GM12878 (cell line): ENCODE data around the gene GJA1. TPM values are rescaled to one million over a fixed set of nuclear protein-coding genes. Genes with fewer than 3 reads are reported as not detected.
"Not testable (repeated sequence)": the region's sequence is repeated elsewhere in the genome, so short reads cannot be mapped to it uniquely, and the experiment has no call there.

Experiments used
- ATAC-seq: fragments of 200-7000 bp; cut with Tn5 transposase; 3 replicates; pipeline ENCODE4 v1.9.1; 2020; ENCODE audit warnings: mild to moderate bottlenecking, moderate library complexity
- BruUV-seq: library from RNA; stranded (reverse); fragments of 400-500 nt; replicated peaks from 2 replicates; lab custom pipeline; 2021; lab: Mats Ljungman, UMichigan
- CTCF ChIA-PET: fragments of 300-600 bp; sonication (Branson Sonifier 250); formaldehyde crosslinking; extraction: SDS; loops from one replicate; lab custom pipeline; 2021; ENCODE audit warnings: inconsistent platforms; lab: Yijun Ruan, JAX
- POLR2A ChIA-PET: fragments of 350-600 bp; formaldehyde crosslinking; extraction: SDS; loops from one replicate; lab custom pipeline; 2021; ENCODE audit warnings: inconsistent platforms; lab: Charles Lee
- RAD21 ChIA-PET: fragments of 300-600 bp; sonication (Branson Sonifier 250); formaldehyde crosslinking; loops from one replicate; lab custom pipeline; 2023; ENCODE audit warnings: antibody characterized with exemption; ENCODE audit not compliant: unreplicated experiment; lab: Charles Lee
- SMC1A ChIA-PET: fragments of 300-600 bp; sonication (Branson Sonifier 250); formaldehyde crosslinking; loops from one replicate; lab custom pipeline; 2023; ENCODE audit not compliant: unreplicated experiment, uncharacterized antibody; lab: Charles Lee
- DNase-seq: peaks from one replicate; pipeline ENCODE4 v3.0.0-alpha.2; 2011; ENCODE audit warnings: low read depth, low spot score
- FAIRE-seq: peaks from 3 replicates; lab custom pipeline; 2011; peaks lifted over from hg19 to GRCh38; lab: Jason Lieb, UNC
- H2AFZ ChIP-seq: 2 replicates; pipeline ENCODE4 v1.6.0; 2011; ENCODE audit warnings: low read depth, low read length, control low read depth; ENCODE audit not compliant: control insufficient read depth
- H3K27ac ChIP-seq: 2 replicates; pipeline ENCODE4 v1.5.1; 2011; ENCODE audit warnings: control low read depth; ENCODE audit not compliant: control insufficient read depth, insufficient read depth
- H3K27me3 ChIP-seq, 2 experiments: replicated peaks in 1 of 2; 2 replicates each; pipeline versions ENCODE4 v1.6.0 to v1.6.1; 2011; ENCODE audit warnings: low read length in 1 of 2; ENCODE audit not compliant: control insufficient read depth in 2 of 2, insufficient read depth in 2 of 2
- H3K36me3 ChIP-seq, 2 experiments: 2 replicates each; pipeline ENCODE4 v1.5.1; 2011; ENCODE audit warnings: low read length in 1 of 2; ENCODE audit not compliant: control insufficient read depth in 2 of 2, insufficient read depth in 2 of 2
- H3K4me1 ChIP-seq: 2 replicates; pipeline ENCODE4 v1.6.1; 2011; ENCODE audit warnings: mild to moderate bottlenecking, low read length, moderate library complexity, mixed read lengths; ENCODE audit not compliant: control insufficient read depth, insufficient read depth
- H3K4me2 ChIP-seq: 2 replicates; pipeline ENCODE4 v1.6.0; 2011; ENCODE audit warnings: control low read depth; ENCODE audit not compliant: control insufficient read depth, insufficient read depth
- H3K4me3 ChIP-seq: fragments of 200-600 bp; sonication (generic); 2 replicates; pipeline ENCODE4 v1.5.1; 2016
- H3K79me2 ChIP-seq: 2 replicates; pipeline ENCODE4 v1.6.0; 2011; ENCODE audit warnings: low read length; ENCODE audit not compliant: control insufficient read depth, insufficient read depth
- H3K9ac ChIP-seq: 2 replicates; pipeline ENCODE4 v1.8.0; 2011; ENCODE audit warnings: low read length, control low read depth, mixed read lengths; ENCODE audit not compliant: control insufficient read depth, insufficient read depth
- H3K9me3 ChIP-seq: replicated peaks from 3 replicates; pipeline ENCODE4 v1.5.1; 2011; ENCODE audit warnings: mild to moderate bottlenecking, low read length; ENCODE audit not compliant: control insufficient read depth, insufficient read depth
- H4K20me1 ChIP-seq: 2 replicates; pipeline ENCODE4 v1.6.0; 2011; ENCODE audit not compliant: control insufficient read depth, insufficient read depth
- HDGF ChIP-seq: fragments of 450-650 bp; IDR thresholded peaks from 2 replicates; pipeline ENCODE4 v1.6.1; 2016; ENCODE audit warnings: antibody characterized with exemption
- IKZF1 ChIP-seq: fragments of 450-650 bp; conservative IDR thresholded peaks from 2 replicates; pipeline ENCODE4 v1.6.1; 2017; ENCODE audit warnings: antibody characterized with exemption, mild to moderate bottlenecking
- SMAD1 ChIP-seq: fragments of 450-650 bp; IDR thresholded peaks from 2 replicates; pipeline ENCODE4 v1.6.1; 2018; ENCODE audit warnings: mild to moderate bottlenecking, low read depth; ENCODE audit not compliant: partially characterized antibody
- ZNF384 ChIP-seq: IDR thresholded peaks from 2 replicates; pipeline ENCODE4 v1.6.1; 2012; ENCODE audit warnings: low read depth, mild to moderate bottlenecking, low read length, improper control_type of control experiment, borderline replicate concordance
- WGBS: methylation state at CpG from one replicate; pipeline ENCODE4 v1.1.6; 2016; ENCODE audit warnings: low lambda C conversion rate; ENCODE audit not compliant: insufficient replicate concordance, insufficient coverage; ENCODE audit errors: missing lambda C conversion rate; 5-methylcytosine and 5-hydroxymethylcytosine counted together
- in situ Hi-C: fragments of 300-500 bp; cut with MboI; formaldehyde crosslinking; loops from 9 replicates; pipeline ENCODE4 v1.14.3; 2018; ENCODE audit warnings: mixed read lengths
- intact Hi-C: fragments of 100-400 bp; cut with micrococcal nuclease; formaldehyde crosslinking; loops from one replicate; pipeline ENCODE4 v1.14.2; 2022; ENCODE audit not compliant: unreplicated experiment
- polyA plus RNA-seq, 11 experiments: library from polyadenylated mRNA; depleted of rRNA in 4 of 11; unstranded in 6 of 11; stranded (reverse) in 5 of 11; fragments of >200 nt; fragmentation: Nextera tagmentation in 4 of 11; fragmentation: Illumina TruSeq in 1 of 11; extraction: Ambion mirVana in 4 of 11; extraction: Trizol in 1 of 11; gene quantifications; 1 replicate in 1 of 11; 2 replicates in 10 of 11; pipeline versions ENCODE4 v1.2.1 to v1.2.3, GENCODE V29; 2011 to 2016; ENCODE audit warnings: inconsistent platforms in 2 of 11, missing spikeins in 2 of 11, low read depth in 1 of 11
- total RNA-seq, 4 experiments: library from RNA; depleted of rRNA in 3 of 4; stranded (reverse); fragments of >200 nt in 3 of 4; fragmentation: Illumina TruSeq in 1 of 4; extraction: Trizol in 1 of 4; gene quantifications; 2 replicates each; pipeline versions ENCODE4 v1.2.1 to v1.2.3, GENCODE V29; 2013 to 2021

GJA1 gene
- total and polyA plus RNA-seq, 10 of the 15 experiments (the other 5 are each of a cell fraction or from before 2014, with no cell fraction given): 0.11 to 0.69 (median 0.11) TPM; not detected in 7

DNA sequence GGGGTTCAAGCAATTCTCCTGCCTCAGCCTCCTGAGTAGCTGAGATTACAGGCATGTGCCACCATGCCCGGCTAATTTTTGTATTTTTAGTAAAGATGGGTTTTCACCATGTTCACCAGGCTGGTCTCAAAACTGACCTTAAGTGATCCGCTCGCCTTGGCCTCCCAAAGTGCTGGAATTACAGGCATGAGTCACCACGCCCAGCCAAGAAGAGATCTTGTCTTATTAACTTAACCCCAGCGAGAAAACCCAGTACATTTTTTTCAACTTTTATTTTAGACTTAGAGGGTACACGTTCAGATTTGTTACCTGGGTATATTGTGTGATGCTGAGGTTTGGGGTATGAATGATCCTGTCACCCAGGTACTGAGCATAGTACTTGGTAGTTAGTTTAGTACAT, 38.3 kb upstream of the GJA1 start:
- RAD21 ChIA-PET, DNase-seq, H3K36me3 ChIP-seq, H3K9me3 ChIP-seq, H4K20me1 ChIP-seq, H3K4me1 ChIP-seq, in situ Hi-C loops, H2AFZ ChIP-seq, H3K27me3 ChIP-seq, SMC1A ChIA-PET, POLR2A ChIA-PET, ATAC-seq, H3K27ac ChIP-seq, intact Hi-C loops, H3K4me2 ChIP-seq, H3K79me2 ChIP-seq, H3K9ac ChIP-seq, FAIRE-seq, BruUV-seq, H3K4me3 ChIP-seq: not testable (repeated sequence)
- 8% methylated on average over 6 of the region's 6 CpGs for WGBS
- CTCF ChIA-PET: interaction anchor here (0.7 to 0.8 kb wide), 2 partner anchors 16 to 329 kb away, joined by 3 read pairs; no protein-coding TSS in a partner anchor

DNA sequence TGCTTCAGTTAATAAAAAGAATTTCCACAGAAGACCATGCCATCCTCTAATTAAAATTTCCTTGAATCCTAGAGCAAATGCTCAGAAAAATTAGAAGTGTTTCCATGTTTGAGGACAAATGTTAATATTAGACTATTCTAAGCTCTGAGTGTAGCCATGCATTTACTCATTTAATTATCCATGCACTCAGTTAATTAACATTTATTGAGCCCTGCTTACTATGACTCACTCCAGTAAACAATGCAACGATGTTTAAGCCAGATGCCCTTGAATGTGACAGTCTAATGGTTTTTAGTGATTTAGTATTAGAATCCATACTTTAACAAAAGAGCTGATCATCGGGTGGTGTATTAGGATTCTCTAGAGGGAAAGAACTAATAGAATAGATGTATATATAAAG, 37.3 kb upstream of the GJA1 start:
- no peak overlapping the region for H3K27ac ChIP-seq
- no peaks in the 10 kb centered on the region for H3K36me3 ChIP-seq
- ChIA-PET RAD21 (interaction anchor here (0.6 kb wide), 1 partner anchor 16 kb away, joined by 3 read pairs; no protein-coding TSS in a partner anchor), SMC1A (interaction anchor here (0.6 to 0.7 kb wide), 3 partner anchors 13 to 686 kb away, joined by 3 to 4 read pairs (median 3); no protein-coding TSS in a partner anchor), POLR2A (no interaction called here), CTCF (interaction anchor here (0.8 kb wide), 1 partner anchor 15 kb away, joined by 3 read pairs; no protein-coding TSS in a partner anchor)
- H2AFZ ChIP-seq: no peak overlapping the region
- TF ChIP-seq IKZF1 (no peak), SMAD1 (no peak), HDGF (no peak), ZNF384 (no peak)
- no peaks in the 10 kb centered on the region for H3K4me1 ChIP-seq
- BruUV-seq: no TSS peak
- H3K27me3 ChIP-seq: no peaks in the 10 kb centered on the region
- ATAC-seq (no peak), DNase-seq (no peak), FAIRE-seq (no peak)
- H3K4me2 ChIP-seq: no peak overlapping the region
- no peak overlapping the region for H3K9ac ChIP-seq
- no peaks in the 10 kb centered on the region for H3K9me3 ChIP-seq
- no peak overlapping the region for H3K4me3 ChIP-seq
- no peaks in the 10 kb centered on the region for H3K79me2 ChIP-seq
- WGBS: 32% methylated on average over 2 of the region's 2 CpGs
- intact Hi-C loops: no loop called here
- in situ Hi-C loops: no loop called here
- H4K20me1 ChIP-seq: no peaks in the 10 kb centered on the region
